PC-9 (cell line): ENCODE measurements around the gene THADA. TPM values are rescaled to one million over a fixed set of nuclear protein-coding genes. Genes with fewer than 3 reads are reported as not detected.

Source experiments
- BruUV-seq: library from RNA; stranded (reverse); fragments of 400-500 nt; replicated peaks from 2 replicates; lab custom pipeline; 2021; lab: Mats Ljungman, UMichigan
- CTCF ChIA-PET: fragments of 300-600 bp; sonication (Branson Sonifier 250); formaldehyde crosslinking; loops from one replicate; lab custom pipeline; 2022; ENCODE audit warnings: antibody characterized with exemption; lab: Charles Lee
- POLR2A ChIA-PET: fragments of 300-600 bp; sonication (Branson Sonifier 250); formaldehyde crosslinking; loops from one replicate; lab custom pipeline; 2022; ENCODE audit warnings: antibody characterized with exemption; ENCODE audit not compliant: unreplicated experiment; lab: Charles Lee
- DNase-seq, 2 experiments: peaks; one replicate each; pipeline versions ENCODE4 v3.0.0 to v3.0.0-alpha.2; 2015 to 2022; ENCODE audit warnings: mixed read lengths in 1 of 2
- H2AFZ ChIP-seq: fragments of 200-600 bp; sonication (generic); 2 replicates; pipeline ENCODE4 v1.8.1; 2017; ENCODE audit warnings: antibody characterized with exemption
- H3F3A ChIP-seq: fragments of 200-600 bp; sonication (generic); 2 replicates; pipeline ENCODE4 v1.8.1; 2017; ENCODE audit warnings: antibody characterized with exemption, mild to moderate bottlenecking, low read depth; ENCODE audit not compliant: insufficient read depth
- H3K27ac ChIP-seq: fragments of 200-600 bp; sonication (generic); 2 replicates; pipeline ENCODE4 v1.6.1; 2016; ENCODE audit warnings: mixed run types
- H3K27me3 ChIP-seq: fragments of 200-600 bp; sonication (generic); 2 replicates; pipeline ENCODE4 v1.6.1; 2016; ENCODE audit warnings: low read depth, mixed run types; ENCODE audit not compliant: insufficient read depth
- H3K36me3 ChIP-seq: fragments of 200-600 bp; sonication (generic); 2 replicates; pipeline ENCODE4 v1.6.1; 2016; ENCODE audit warnings: low read depth, mixed run types
- H3K4me1 ChIP-seq: fragments of 200-600 bp; sonication (generic); replicated peaks from 2 replicates; pipeline ENCODE4 v1.6.1; 2016; ENCODE audit warnings: mixed run types; ENCODE audit not compliant: insufficient read depth
- H3K4me2 ChIP-seq: fragments of 200-600 bp; sonication (generic); 2 replicates; pipeline ENCODE4 v1.6.1; 2017; ENCODE audit warnings: mixed run types
- H3K4me3 ChIP-seq: fragments of 200-600 bp; sonication (generic); 2 replicates; pipeline ENCODE4 v1.6.1; 2016; ENCODE audit warnings: mixed run types
- H3K79me2 ChIP-seq: fragments of 200-600 bp; sonication (generic); 2 replicates; pipeline ENCODE4 v1.6.1; 2017; ENCODE audit warnings: low read depth, mixed run types
- H3K9me2 ChIP-seq: fragments of 200-600 bp; sonication (generic); 2 replicates; pipeline ENCODE4 v1.8.1; 2017; ENCODE audit warnings: mild to moderate bottlenecking; ENCODE audit not compliant: insufficient read depth
- H3K9me3 ChIP-seq: fragments of 200-600 bp; sonication (generic); 2 replicates; pipeline ENCODE4 v1.8.1; 2016; ENCODE audit warnings: low read depth; ENCODE audit not compliant: insufficient read depth
- H4K20me1 ChIP-seq: fragments of 200-600 bp; sonication (generic); 2 replicates; pipeline ENCODE4 v1.8.1; 2017; ENCODE audit not compliant: insufficient read depth
- EZH2 ChIP-seq: fragments of 200-600 bp; sonication (generic); IDR thresholded peaks from 2 replicates; pipeline ENCODE4 v1.8.0; 2017; ENCODE audit warnings: antibody characterized with exemption, low read depth
- intact Hi-C: fragments of 100-400 bp; cut with micrococcal nuclease; formaldehyde crosslinking; loops from one replicate; pipeline ENCODE4 v1.10.0; 2022; ENCODE audit not compliant: unreplicated experiment
- total RNA-seq: library from RNA; stranded (reverse); gene quantifications from 2 replicates; pipeline ENCODE4 v1.2.3, GENCODE V29; 2021
- TF ChIP-seq, protein P1 (sequence below): fragments of 200-600 bp; sonication (generic); conservative IDR thresholded peaks from 2 replicates; pipeline ENCODE4 v1.6.1; 2017; ENCODE audit warnings: mixed run types, antibody characterized with exemption, mild to moderate bottlenecking, moderate library complexity

THADA gene
- total RNA-seq, 1 experiment from 2014 or later: 28.1 TPM

DNA sequence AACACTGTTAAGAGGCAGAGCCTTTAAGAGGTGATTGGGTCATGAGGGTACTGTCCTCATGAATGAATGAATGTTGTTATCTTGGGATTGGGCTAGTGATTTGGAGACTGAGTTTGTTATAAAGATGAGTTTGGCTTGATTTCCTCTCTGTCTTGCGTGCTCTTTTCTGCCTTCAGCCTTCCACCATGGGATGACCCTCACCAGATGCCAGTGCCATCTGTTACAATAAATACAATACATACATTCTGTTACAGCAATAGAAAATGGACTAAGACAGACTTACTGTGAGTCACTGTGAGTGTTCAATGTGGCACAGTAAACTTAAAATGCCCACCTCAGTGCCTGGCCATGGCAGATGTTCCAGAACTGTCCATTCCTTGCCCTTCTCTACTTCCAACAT is 274.4 kb downstream of the THADA start:
- H3K27me3 ChIP-seq: no peaks in the 10 kb centered on the region
- no peak overlapping the region for H3K4me3 ChIP-seq
- POLR2A ChIA-PET: no interaction called here
- no peak overlapping the region for H3K4me2 ChIP-seq
- H3K4me1 ChIP-seq: peaks cover 20% of the 10 kb centered on the region; the same call in 1 of the 2 replicates
- BruUV-seq: no TSS peak
- no peak for DNase-seq
- H3K79me2 ChIP-seq: no peaks in the 10 kb centered on the region
- no peak overlapping the region for H2AFZ ChIP-seq
- H4K20me1 ChIP-seq: no peaks in the 10 kb centered on the region
- 0 out of 2 replicates have a peak, but pooled peaks cover under 1% of the 10 kb centered on the region for H3F3A ChIP-seq
- CTCF ChIA-PET: no interaction called here
- H3K9me2 ChIP-seq: no peaks in the 10 kb centered on the region
- TF ChIP-seq, protein P1, sequence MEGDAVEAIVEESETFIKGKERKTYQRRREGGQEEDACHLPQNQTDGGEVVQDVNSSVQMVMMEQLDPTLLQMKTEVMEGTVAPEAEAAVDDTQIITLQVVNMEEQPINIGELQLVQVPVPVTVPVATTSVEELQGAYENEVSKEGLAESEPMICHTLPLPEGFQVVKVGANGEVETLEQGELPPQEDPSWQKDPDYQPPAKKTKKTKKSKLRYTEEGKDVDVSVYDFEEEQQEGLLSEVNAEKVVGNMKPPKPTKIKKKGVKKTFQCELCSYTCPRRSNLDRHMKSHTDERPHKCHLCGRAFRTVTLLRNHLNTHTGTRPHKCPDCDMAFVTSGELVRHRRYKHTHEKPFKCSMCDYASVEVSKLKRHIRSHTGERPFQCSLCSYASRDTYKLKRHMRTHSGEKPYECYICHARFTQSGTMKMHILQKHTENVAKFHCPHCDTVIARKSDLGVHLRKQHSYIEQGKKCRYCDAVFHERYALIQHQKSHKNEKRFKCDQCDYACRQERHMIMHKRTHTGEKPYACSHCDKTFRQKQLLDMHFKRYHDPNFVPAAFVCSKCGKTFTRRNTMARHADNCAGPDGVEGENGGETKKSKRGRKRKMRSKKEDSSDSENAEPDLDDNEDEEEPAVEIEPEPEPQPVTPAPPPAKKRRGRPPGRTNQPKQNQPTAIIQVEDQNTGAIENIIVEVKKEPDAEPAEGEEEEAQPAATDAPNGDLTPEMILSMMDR: no peak
- no peak for TF ChIP-seq EZH2
- no peaks in the 10 kb centered on the region for H3K9me3 ChIP-seq
- intact Hi-C loops: no loop called here
- H3K36me3 ChIP-seq: peaks cover 6% of the 10 kb centered on the region; the same call in 1 of the 2 replicates
- H3K27ac ChIP-seq: no peak overlapping the region

DNA sequence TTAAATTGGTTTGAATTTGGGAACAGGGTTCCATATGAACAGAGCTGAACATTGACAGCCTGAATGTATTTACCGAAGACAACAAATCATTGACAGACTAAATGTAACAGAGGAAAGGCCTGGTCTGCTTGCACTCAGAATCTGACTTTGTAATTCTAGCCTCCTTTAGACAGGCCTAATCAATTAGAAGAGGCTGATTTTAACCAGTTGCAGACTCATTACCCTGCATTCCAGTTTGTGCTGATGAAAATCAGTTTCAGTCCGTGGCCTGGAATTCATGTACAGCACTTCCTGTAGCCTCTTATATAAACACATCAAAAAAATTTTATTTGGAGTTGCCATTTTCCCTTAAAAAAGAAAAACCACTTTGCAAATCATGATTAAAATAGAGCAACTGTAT is 276.3 kb downstream of the THADA start:
- no peak for DNase-seq
- TF ChIP-seq, protein P1: no peak
- no peak for TF ChIP-seq EZH2
- intact Hi-C loops: no loop called here
- H3F3A ChIP-seq: 0 out of 2 replicates have a peak, but pooled peaks cover 3% of the 10 kb centered on the region
- no peak overlapping the region for H3K4me2 ChIP-seq
- no peaks in the 10 kb centered on the region for H3K9me2 ChIP-seq
- no peak overlapping the region for H2AFZ ChIP-seq
- POLR2A ChIA-PET: no interaction called here
- no peak overlapping the region for H3K27ac ChIP-seq
- H3K4me3 ChIP-seq: no peak overlapping the region
- no peaks in the 10 kb centered on the region for H3K27me3 ChIP-seq
- H3K9me3 ChIP-seq: no peaks in the 10 kb centered on the region
- peaks cover 20% of the 10 kb centered on the region; the same call in 1 of the 2 replicates for H3K4me1 ChIP-seq
- peaks cover 6% of the 10 kb centered on the region; the same call in 1 of the 2 replicates for H3K36me3 ChIP-seq
- CTCF ChIA-PET: no interaction called here
- no peaks in the 10 kb centered on the region for H3K79me2 ChIP-seq
- H4K20me1 ChIP-seq: no peaks in the 10 kb centered on the region
- no TSS peak for BruUV-seq

DNA sequence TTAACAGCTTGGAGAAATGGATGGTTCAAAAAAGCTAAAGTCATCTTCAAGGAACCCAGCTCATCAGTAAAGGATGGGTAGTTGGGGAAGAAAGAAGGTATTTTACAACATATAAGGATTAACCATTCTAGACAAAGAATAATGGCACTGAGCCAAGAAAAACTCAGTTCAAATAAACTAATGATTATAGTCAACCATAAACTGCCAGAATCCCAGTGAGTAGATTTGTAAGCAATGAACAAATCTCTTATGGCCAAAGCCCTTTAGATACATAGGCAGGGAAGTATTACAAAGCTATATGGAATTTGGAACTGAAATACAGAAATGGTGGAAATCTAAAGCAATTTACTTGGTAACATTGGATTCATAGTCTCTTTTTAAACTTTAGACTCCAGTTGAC is 277.0 kb downstream of the THADA start:
- Histone ChIP-seq H3K4me1 (peaks cover 25% of the 10 kb centered on the region), H3K27ac (no peak overlapping the region), H3K4me3 (no peak overlapping the region), H3K79me2 (no peaks in the 10 kb centered on the region), H3K4me2 (no peak overlapping the region), H3K9me3 (no peaks in the 10 kb centered on the region), H2AFZ (no peak overlapping the region), H4K20me1 (no peaks in the 10 kb centered on the region), H3K36me3 (peaks cover 6% of the 10 kb centered on the region; the same call in 1 of the 2 replicates), H3K9me2 (no peaks in the 10 kb centered on the region), H3K27me3 (no peaks in the 10 kb centered on the region), H3F3A (0 out of 2 replicates have a peak, but pooled peaks cover 3% of the 10 kb centered on the region)
- intact Hi-C loops: no loop called here
- no peak for TF ChIP-seq EZH2
- TF ChIP-seq, protein P1: no peak
- ChIA-PET CTCF (no interaction called here), POLR2A (no interaction called here)
- DNase-seq: no peak
- no TSS peak for BruUV-seq
